ENCODE results near the gene PTPMT1.
"Not testable (repeated sequence)": the region's sequence is repeated elsewhere in the genome, so short reads cannot be mapped to it uniquely, and the experiment has no call there.

The PTPMT1 gene

DNA sequence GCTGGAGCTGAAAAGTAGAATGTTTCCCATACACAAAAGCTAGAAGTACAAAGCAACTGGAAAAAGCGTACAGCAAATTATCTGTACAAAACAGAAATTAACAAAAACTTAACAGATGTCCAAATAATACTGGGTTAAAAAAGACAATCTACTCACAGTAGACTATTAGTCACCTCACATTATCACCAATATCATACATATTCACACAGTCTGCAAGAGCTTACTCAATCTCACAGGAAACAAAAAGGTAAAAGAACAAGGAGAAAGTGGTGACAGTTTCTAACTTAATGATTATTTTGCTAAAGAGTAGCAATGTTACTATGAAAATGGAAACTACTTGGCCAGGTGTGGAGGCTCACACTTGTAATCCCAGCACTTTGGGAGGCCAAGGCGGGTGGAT, 24.3 kb upstream of the PTPMT1 start:
- TF ChIP-seq, protein P1, sequence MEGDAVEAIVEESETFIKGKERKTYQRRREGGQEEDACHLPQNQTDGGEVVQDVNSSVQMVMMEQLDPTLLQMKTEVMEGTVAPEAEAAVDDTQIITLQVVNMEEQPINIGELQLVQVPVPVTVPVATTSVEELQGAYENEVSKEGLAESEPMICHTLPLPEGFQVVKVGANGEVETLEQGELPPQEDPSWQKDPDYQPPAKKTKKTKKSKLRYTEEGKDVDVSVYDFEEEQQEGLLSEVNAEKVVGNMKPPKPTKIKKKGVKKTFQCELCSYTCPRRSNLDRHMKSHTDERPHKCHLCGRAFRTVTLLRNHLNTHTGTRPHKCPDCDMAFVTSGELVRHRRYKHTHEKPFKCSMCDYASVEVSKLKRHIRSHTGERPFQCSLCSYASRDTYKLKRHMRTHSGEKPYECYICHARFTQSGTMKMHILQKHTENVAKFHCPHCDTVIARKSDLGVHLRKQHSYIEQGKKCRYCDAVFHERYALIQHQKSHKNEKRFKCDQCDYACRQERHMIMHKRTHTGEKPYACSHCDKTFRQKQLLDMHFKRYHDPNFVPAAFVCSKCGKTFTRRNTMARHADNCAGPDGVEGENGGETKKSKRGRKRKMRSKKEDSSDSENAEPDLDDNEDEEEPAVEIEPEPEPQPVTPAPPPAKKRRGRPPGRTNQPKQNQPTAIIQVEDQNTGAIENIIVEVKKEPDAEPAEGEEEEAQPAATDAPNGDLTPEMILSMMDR (IDR thresholded peaks at IDR 0.05; ENCODE audit: insufficient read depth, low read length, poor library complexity, severe bottlenecking): no peak
- no peak for TF ChIP-seq EZH2phosphoT487 (conservative IDR thresholded peaks at IDR 0.05; ENCODE audit: low read length)
- no peaks in the 10 kb centered on the region for H3K9me2 ChIP-seq (replicated peaks; ENCODE audit: insufficient read depth, low read length)
- H3K9me3 ChIP-seq (ENCODE audit: insufficient read depth, low read length): no peaks in the 10 kb centered on the region
- H4K20me1 ChIP-seq (ENCODE audit: low read depth, low read length): peaks cover 28% of the 10 kb centered on the region
- H3K4me2 ChIP-seq (ENCODE audit: low read depth, low read length, poor library complexity, severe bottlenecking): no peak overlapping the region
- no peaks in the 10 kb centered on the region for H3K27me3 ChIP-seq (ENCODE audit: low read length)
- H2AFZ ChIP-seq (ENCODE audit: low read depth, low read length, severe bottlenecking): no peak overlapping the region
- H3K4me3 ChIP-seq (ENCODE audit: insufficient read depth, low read length, poor library complexity, severe bottlenecking): no peak overlapping the region
- H3K36me3 ChIP-seq (ENCODE audit: low read length): no peaks in the 10 kb centered on the region
- no peaks in the 10 kb centered on the region; the same call in 1 of the 2 replicates for H3F3A ChIP-seq (ENCODE audit: insufficient read depth)
- H3K79me2 ChIP-seq (ENCODE audit: insufficient read depth, low read length): peaks cover 99% of the 10 kb centered on the region
- no peak overlapping the region for H3K9ac ChIP-seq (ENCODE audit: low read length)
- no peak overlapping the region for H3K27ac ChIP-seq (ENCODE audit: low read depth, low read length)

DNA sequence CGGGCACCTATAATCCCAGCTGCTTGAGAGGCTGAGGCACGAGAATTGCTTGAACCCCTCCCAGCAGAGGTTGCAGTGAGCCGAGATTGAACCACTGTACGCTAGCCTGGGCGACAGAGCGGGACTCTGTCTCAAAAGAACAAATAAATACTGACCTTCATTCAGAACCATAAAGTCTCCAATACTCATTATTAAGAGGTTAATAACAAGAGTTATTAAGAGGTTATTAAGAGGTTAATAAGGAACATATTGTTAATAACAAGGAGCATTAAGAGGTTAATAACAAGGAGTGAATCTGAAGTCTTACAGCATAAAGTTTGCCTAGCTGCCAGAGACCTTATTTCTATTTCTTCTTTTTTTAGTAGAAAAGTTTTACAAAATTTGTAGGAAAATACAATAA, 20.1 kb upstream of the PTPMT1 start:
- no peaks in the 10 kb centered on the region for H3K9me3 ChIP-seq (ENCODE audit: insufficient read depth, low read length)
- no peak overlapping the region for H3K9ac ChIP-seq (ENCODE audit: low read length)
- H3K27me3 ChIP-seq (ENCODE audit: low read length): no peaks in the 10 kb centered on the region
- H3F3A ChIP-seq (ENCODE audit: insufficient read depth): 0 out of 2 replicates have a peak, but pooled peaks cover 8% of the 10 kb centered on the region
- no peaks in the 10 kb centered on the region for H3K36me3 ChIP-seq (ENCODE audit: low read length)
- H4K20me1 ChIP-seq (ENCODE audit: low read depth, low read length): peaks cover 21% of the 10 kb centered on the region
- TF ChIP-seq EZH2phosphoT487 (conservative IDR thresholded peaks at IDR 0.05; ENCODE audit: low read length): no peak
- TF ChIP-seq, protein P1 (IDR thresholded peaks at IDR 0.05; ENCODE audit: insufficient read depth, low read length, poor library complexity, severe bottlenecking): no peak
- no peaks in the 10 kb centered on the region for H3K9me2 ChIP-seq (replicated peaks; ENCODE audit: insufficient read depth, low read length)
- no peak overlapping the region for H3K4me2 ChIP-seq (ENCODE audit: low read depth, low read length, poor library complexity, severe bottlenecking)
- H3K79me2 ChIP-seq (ENCODE audit: insufficient read depth, low read length): peaks cover 99% of the 10 kb centered on the region
- no peak overlapping the region for H2AFZ ChIP-seq (ENCODE audit: low read depth, low read length, severe bottlenecking)
- no peak overlapping the region for H3K4me3 ChIP-seq (ENCODE audit: insufficient read depth, low read length, poor library complexity, severe bottlenecking)
- H3K27ac ChIP-seq (ENCODE audit: low read depth, low read length): no peak overlapping the region

DNA sequence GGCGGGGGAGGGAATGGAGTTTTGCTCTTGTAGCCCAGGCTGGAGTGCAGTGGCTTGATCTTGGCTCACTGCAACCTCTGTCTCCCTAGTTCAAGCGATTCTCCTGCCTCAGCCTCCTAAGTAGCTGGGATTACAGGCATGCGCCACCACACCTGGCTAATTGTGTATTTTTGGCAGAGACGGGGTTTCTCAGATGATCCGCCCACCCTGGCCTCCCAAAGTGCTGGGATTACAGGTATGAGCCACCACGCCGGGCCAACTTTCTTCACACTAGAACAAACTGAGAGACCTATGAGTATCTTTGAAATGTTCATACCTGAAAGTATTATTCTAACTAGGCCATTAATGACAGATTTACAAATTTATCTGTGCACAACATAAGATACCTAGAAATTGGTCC, 19.1 kb upstream of the PTPMT1 start:
- H3F3A ChIP-seq (ENCODE audit: insufficient read depth); H3K36me3 ChIP-seq (ENCODE audit: low read length); H3K27me3 ChIP-seq (ENCODE audit: low read length); H3K9me3 ChIP-seq (ENCODE audit: insufficient read depth, low read length); H3K9ac ChIP-seq (ENCODE audit: low read length); H2AFZ ChIP-seq (ENCODE audit: low read depth, low read length, severe bottlenecking); H3K9me2 ChIP-seq (replicated peaks; ENCODE audit: insufficient read depth, low read length); H3K4me2 ChIP-seq (ENCODE audit: low read depth, low read length, poor library complexity, severe bottlenecking); H3K4me3 ChIP-seq (ENCODE audit: insufficient read depth, low read length, poor library complexity, severe bottlenecking); H3K27ac ChIP-seq (ENCODE audit: low read depth, low read length): not testable (repeated sequence)
- Histone ChIP-seq H3K79me2 (ENCODE audit: insufficient read depth, low read length) (peaks cover 99% of the 10 kb centered on the region), H4K20me1 (ENCODE audit: low read depth, low read length) (peaks cover 21% of the 10 kb centered on the region)

DNA sequence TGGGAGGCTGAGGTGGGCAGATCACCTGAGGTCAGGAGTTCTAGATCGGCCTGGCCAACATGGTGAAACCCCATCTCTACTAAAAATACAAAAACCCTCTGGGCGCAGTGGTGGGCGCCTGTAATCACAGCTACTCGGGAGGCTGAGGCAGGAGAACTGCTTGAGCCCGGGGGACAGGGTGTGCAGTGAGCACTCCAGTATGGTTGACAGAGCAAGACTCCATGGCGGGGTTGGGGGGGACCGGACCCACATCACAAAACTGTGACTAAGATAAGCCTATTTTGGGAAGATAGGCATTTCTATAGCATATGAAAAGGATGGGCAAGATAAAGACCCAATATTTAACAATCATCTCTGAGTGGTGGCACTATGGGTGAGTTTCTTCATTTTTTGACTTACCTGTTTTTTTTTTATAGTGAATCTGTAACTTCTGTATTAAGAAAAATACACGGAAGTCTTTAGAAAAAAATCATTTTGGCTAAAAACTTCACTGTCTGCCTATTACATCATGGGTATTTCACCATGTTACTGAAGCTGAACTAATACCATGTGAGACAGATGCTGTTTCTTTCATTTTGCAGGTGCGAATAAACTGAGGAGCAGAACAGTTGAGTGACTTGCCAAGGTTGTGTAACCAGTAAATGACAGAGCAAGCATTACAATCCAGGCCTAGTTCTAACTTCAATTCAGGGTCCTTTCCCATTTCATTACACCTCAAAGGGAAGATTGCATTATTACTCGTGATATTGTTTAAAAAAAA, 14.9 kb upstream of the PTPMT1 start:
- Histone ChIP-seq H3K9ac (ENCODE audit: low read length) (peak overlapping the region; percentile 93), H3K36me3 (ENCODE audit: low read length) (no peaks in the 10 kb centered on the region), H3F3A (ENCODE audit: insufficient read depth) (0 out of 2 replicates have a peak, but pooled peaks cover 8% of the 10 kb centered on the region), H3K79me2 (ENCODE audit: insufficient read depth, low read length) (peaks cover 73% of the 10 kb centered on the region), H3K9me2 (replicated peaks; ENCODE audit: insufficient read depth, low read length) (no peaks in the 10 kb centered on the region), H3K4me3 (ENCODE audit: insufficient read depth, low read length, poor library complexity, severe bottlenecking) (no peak overlapping the region), H3K4me2 (ENCODE audit: low read depth, low read length, poor library complexity, severe bottlenecking) (peak overlapping the region; percentile 93), H3K27me3 (ENCODE audit: low read length) (no peaks in the 10 kb centered on the region), H3K27ac (ENCODE audit: low read depth, low read length) (peak overlapping the region; percentile 70; the same call in 1 of the 2 replicates), H4K20me1 (ENCODE audit: low read depth, low read length) (peaks cover 13% of the 10 kb centered on the region), H2AFZ (ENCODE audit: low read depth, low read length, severe bottlenecking) (no peak overlapping the region), H3K9me3 (ENCODE audit: insufficient read depth, low read length) (no peaks in the 10 kb centered on the region)
- no peak for TF ChIP-seq EZH2phosphoT487 (conservative IDR thresholded peaks at IDR 0.05; ENCODE audit: low read length)
- TF ChIP-seq, protein P1 (IDR thresholded peaks at IDR 0.05; ENCODE audit: insufficient read depth, low read length, poor library complexity, severe bottlenecking): no peak
